Measurements from ENCODE around the gene SMAD6. TPM values are rescaled to one million over a fixed set of nuclear protein-coding genes. Genes with fewer than 3 reads are reported as not detected.
A peak's percentile ranks its signal among the peaks of the same experiment; 100 is the strongest.

Gene SMAD6
- total and polyA plus RNA-seq, 9 of the 15 experiments (the other 6 are each of a cell fraction or from before 2014, with no cell fraction given), result 0.10 to 15.5 (median 3.7) TPM

DNA sequence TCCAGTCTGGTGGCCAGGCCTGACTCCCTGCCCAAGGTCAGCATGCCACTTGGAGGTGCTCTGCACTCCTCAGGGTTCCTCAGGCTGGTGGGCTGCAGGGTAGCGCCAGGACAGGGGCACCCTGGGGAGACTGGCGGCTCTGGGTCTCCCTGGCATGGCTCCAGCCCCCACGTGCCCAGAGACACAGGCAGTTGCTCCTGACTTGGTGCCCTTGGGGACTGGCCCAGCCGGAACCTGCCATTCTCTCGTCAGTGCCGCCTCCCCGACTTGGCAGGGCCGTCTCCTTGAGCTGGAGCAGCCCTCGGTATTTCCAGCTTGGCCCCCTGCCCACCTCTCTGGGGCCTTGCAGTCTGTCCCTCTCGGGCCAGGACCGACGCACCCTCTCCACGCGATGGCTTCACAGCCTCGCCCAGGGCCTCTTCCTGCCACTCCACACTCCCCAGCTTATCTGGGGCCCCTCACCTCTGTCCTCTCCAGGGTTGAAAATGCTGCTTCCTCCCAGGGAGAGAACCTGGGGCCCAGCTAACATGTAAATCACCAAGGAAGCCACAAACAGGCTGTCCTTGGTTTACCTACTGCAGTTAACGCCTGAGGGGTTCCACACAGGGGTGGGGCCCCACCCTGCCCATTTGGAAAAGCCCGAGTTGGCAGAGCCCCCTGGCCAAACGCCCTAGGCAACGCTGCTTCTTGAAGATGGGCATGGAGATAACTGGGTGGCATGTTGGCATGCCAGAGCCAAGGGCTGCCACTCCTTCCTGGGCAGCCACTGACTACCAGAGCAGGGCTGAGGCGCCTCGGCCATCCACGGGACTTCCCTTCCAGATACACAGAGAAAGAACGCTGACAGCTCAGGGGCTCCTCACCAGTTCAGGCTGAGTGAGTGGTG, 61.4 kb downstream of the SMAD6 start:
- no peak for ATAC-seq
- FAIRE-seq, result no peak
- no peaks in the 10 kb centered on the region for H3K9me1 ChIP-seq (ENCODE audit: control insufficient read depth, insufficient read depth, low read length)
- 61% methylated on average over 23 of the region's 23 CpGs for WGBS (ENCODE audit: insufficient coverage, low coverage, missing lambda C conversion rate)
- no peak overlapping the region for H3K4me2 ChIP-seq (ENCODE audit: insufficient read depth, low read length)
- H3K9ac ChIP-seq (ENCODE audit: insufficient read depth in 1 of 2, low read depth in 2 of 2, low read length in 2 of 2), result peak overlapping the region in 1 of 2 experiments; percentile 59; a peak in 1 of 4 replicates
- no TSS peak for BruUV-seq (replicated peaks)
- H3K36me3 ChIP-seq (ENCODE audit: control insufficient read depth, insufficient read depth, low read length), result no peaks in the 10 kb centered on the region; the same call in 2 of the 3 replicates
- ChIA-PET CTCF (ENCODE audit: low intra/inter-chr PET ratio) (no interaction called here), POLR2A (interaction anchor here (0.6 to 0.8 kb wide), 3 partner anchors 12 to 150 kb away, joined by 3 read pairs; no protein-coding TSS in a partner anchor)
- H3K27me3 ChIP-seq (ENCODE audit: control insufficient read depth in 2 of 2, insufficient read depth in 2 of 2, low read length in 2 of 2), result no peaks in the 10 kb centered on the region
- in situ Hi-C loops (cut with MboI) (no loop called here), intact Hi-C loops (cut with micrococcal nuclease) (no loop called here)
- no peak overlapping the region for H2AFZ ChIP-seq (ENCODE audit: low read depth, low read length)
- H3K9me3 ChIP-seq (replicated peaks; ENCODE audit: control insufficient read depth, insufficient read depth, low read depth, low read length), result no peaks in the 10 kb centered on the region
- H3K4me3 ChIP-seq, result no peak overlapping the region
- DNase-seq (ENCODE audit: extremely low read depth in 1 of 4, low spot score in 3 of 4), result no peak
- H3K4me1 ChIP-seq (replicated peaks in 1 of 2; ENCODE audit: control insufficient read depth in 2 of 2, insufficient read depth in 2 of 2, low read length in 2 of 2), result peaks cover 17 to 18% of the 10 kb centered on the region in 2 experiments
- peaks cover 2% of the 10 kb centered on the region; the same call in 1 of the 3 replicates for H3K79me2 ChIP-seq (ENCODE audit: control insufficient read depth, insufficient read depth, low read length)
- no peak overlapping the region for H3K27ac ChIP-seq (ENCODE audit: extremely low read depth, low read depth, low read length)
- peaks cover 14% of the 10 kb centered on the region for H4K20me1 ChIP-seq (replicated peaks; ENCODE audit: control insufficient read depth, insufficient read depth, low read length)
- TF ChIP-seq SOX6 (IDR thresholded peaks at IDR 0.05), result no peak
- no peak for TF ChIP-seq SMAD4 (CRISPR knock-in tag; conservative IDR thresholded peaks at IDR 0.05)
- TF ChIP-seq ZNF280B (CRISPR knock-in tag; IDR thresholded peaks at IDR 0.05), result no peak
- no peak for TF ChIP-seq BRD9 (IDR thresholded peaks at IDR 0.05; ENCODE audit: low read depth, partially characterized antibody)
- no peak for TF ChIP-seq ZNF24 (IDR thresholded peaks at IDR 0.05)
- TF ChIP-seq, protein P1, sequence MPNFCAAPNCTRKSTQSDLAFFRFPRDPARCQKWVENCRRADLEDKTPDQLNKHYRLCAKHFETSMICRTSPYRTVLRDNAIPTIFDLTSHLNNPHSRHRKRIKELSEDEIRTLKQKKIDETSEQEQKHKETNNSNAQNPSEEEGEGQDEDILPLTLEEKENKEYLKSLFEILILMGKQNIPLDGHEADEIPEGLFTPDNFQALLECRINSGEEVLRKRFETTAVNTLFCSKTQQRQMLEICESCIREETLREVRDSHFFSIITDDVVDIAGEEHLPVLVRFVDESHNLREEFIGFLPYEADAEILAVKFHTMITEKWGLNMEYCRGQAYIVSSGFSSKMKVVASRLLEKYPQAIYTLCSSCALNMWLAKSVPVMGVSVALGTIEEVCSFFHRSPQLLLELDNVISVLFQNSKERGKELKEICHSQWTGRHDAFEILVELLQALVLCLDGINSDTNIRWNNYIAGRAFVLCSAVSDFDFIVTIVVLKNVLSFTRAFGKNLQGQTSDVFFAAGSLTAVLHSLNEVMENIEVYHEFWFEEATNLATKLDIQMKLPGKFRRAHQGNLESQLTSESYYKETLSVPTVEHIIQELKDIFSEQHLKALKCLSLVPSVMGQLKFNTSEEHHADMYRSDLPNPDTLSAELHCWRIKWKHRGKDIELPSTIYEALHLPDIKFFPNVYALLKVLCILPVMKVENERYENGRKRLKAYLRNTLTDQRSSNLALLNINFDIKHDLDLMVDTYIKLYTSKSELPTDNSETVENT (CRISPR knock-in tag; IDR thresholded peaks at IDR 0.05), result no peak
- TF ChIP-seq, protein P2, sequence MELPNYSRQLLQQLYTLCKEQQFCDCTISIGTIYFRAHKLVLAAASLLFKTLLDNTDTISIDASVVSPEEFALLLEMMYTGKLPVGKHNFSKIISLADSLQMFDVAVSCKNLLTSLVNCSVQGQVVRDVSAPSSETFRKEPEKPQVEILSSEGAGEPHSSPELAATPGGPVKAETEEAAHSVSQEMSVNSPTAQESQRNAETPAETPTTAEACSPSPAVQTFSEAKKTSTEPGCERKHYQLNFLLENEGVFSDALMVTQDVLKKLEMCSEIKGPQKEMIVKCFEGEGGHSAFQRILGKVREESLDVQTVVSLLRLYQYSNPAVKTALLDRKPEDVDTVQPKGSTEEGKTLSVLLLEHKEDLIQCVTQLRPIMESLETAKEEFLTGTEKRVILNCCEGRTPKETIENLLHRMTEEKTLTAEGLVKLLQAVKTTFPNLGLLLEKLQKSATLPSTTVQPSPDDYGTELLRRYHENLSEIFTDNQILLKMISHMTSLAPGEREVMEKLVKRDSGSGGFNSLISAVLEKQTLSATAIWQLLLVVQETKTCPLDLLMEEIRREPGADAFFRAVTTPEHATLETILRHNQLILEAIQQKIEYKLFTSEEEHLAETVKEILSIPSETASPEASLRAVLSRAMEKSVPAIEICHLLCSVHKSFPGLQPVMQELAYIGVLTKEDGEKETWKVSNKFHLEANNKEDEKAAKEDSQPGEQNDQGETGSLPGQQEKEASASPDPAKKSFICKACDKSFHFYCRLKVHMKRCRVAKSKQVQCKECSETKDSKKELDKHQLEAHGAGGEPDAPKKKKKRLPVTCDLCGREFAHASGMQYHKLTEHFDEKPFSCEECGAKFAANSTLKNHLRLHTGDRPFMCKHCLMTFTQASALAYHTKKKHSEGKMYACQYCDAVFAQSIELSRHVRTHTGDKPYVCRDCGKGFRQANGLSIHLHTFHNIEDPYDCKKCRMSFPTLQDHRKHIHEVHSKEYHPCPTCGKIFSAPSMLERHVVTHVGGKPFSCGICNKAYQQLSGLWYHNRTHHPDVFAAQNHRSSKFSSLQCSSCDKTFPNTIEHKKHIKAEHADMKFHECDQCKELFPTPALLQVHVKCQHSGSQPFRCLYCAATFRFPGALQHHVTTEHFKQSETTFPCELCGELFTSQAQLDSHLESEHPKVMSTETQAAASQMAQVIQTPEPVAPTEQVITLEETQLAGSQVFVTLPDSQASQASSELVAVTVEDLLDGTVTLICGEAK (IDR thresholded peaks at IDR 0.05), result no peak
- TF ChIP-seq, protein P2 (CRISPR knock-in tag; IDR thresholded peaks at IDR 0.05), result no peak

All from K562 (cell line).